ENCODE data around the gene ELMO3. TPM values are rescaled to one million over a fixed set of nuclear protein-coding genes. Genes with fewer than 3 reads are reported as not detected.

Gene ELMO3
- total RNA-seq, 4 donors from 2014 or later = 25.6 to 119 (median 82.2) TPM

DNA sequence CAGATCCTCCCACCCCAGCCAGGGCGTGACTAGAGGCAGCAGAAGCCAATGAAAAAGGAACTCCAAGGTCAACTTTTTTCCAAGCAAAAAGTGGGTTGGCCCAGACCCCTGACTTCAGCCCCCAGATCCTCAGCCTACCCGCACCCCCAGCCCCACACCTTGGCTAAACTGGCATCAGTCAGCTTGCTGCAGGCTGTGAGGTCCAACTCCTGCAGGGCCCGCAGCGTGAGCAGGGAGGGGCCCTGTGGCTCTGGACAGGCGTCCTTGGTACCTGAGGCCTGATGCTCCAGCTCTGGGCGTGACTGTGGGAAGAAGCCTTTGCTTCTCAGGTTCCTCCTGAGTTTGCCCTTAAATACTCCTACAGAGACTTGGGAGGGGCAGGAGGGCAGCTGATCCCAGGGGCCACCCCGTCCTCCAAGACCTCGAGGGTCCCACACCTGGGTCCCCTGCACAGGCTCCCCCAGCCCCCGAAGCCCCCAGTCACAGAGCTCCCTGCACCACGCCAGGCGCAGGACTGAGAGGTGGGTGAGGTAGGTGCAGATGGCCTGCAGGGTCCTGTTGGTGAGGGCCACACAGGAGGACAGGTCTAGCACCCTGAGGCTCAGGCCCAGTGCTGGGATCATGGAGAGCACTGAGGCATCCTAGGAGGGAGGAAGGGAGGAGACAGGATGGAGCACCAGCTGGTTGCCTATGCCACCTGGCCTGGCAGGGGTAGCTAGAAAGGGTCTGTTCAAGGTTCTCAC, 9.4 kb downstream of the ELMO3 start:
- TF ChIP-seq POLR2A (IDR thresholded peaks at IDR 0.05) = no peak
- TF ChIP-seq, protein P1, sequence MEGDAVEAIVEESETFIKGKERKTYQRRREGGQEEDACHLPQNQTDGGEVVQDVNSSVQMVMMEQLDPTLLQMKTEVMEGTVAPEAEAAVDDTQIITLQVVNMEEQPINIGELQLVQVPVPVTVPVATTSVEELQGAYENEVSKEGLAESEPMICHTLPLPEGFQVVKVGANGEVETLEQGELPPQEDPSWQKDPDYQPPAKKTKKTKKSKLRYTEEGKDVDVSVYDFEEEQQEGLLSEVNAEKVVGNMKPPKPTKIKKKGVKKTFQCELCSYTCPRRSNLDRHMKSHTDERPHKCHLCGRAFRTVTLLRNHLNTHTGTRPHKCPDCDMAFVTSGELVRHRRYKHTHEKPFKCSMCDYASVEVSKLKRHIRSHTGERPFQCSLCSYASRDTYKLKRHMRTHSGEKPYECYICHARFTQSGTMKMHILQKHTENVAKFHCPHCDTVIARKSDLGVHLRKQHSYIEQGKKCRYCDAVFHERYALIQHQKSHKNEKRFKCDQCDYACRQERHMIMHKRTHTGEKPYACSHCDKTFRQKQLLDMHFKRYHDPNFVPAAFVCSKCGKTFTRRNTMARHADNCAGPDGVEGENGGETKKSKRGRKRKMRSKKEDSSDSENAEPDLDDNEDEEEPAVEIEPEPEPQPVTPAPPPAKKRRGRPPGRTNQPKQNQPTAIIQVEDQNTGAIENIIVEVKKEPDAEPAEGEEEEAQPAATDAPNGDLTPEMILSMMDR (IDR thresholded peaks at IDR 0.05) = no peak
- Histone ChIP-seq H3K27ac (no peak overlapping the region), H3K4me3 (no peak overlapping the region), H3K4me1 (no peaks in the 10 kb centered on the region), H3K9me3 (no peaks in the 10 kb centered on the region), H3K27me3 (no peaks in the 10 kb centered on the region), H3K36me3 (peaks cover 0 to 9% (median 0%) of the 10 kb centered on the region in 3 donors)
- no peak for DNase-seq

DNA sequence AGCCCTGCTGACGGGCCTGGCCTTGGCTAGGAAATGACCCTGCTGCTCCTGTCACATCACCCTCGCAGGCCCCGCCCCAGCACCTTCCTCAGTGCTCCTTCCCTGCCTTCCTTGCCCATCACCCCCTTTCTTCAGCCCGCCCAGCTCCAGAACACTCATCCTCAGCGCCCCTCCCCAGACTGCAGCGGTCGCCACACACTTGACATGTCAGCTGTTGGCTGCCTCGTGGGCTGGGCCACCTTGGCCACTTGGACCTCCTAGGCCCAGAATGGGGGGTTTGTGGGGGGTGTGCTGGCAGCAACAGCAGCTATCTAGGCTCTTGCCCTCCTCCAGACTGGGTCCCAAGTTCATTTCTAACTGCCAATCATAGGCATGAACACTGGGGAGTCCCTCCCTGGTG, 10.6 kb downstream of the ELMO3 start:
- no peaks in the 10 kb centered on the region for H3K36me3 ChIP-seq
- H3K9me3 ChIP-seq = no peaks in the 10 kb centered on the region
- H3K27ac ChIP-seq = no peak overlapping the region
- no peak for DNase-seq
- H3K27me3 ChIP-seq = no peaks in the 10 kb centered on the region
- no peak overlapping the region for H3K4me3 ChIP-seq
- TF ChIP-seq, protein P1 (IDR thresholded peaks at IDR 0.05) = no peak
- peaks cover 0 to 9% (median 0%) of the 10 kb centered on the region in 4 donors for H3K4me1 ChIP-seq

DNA sequence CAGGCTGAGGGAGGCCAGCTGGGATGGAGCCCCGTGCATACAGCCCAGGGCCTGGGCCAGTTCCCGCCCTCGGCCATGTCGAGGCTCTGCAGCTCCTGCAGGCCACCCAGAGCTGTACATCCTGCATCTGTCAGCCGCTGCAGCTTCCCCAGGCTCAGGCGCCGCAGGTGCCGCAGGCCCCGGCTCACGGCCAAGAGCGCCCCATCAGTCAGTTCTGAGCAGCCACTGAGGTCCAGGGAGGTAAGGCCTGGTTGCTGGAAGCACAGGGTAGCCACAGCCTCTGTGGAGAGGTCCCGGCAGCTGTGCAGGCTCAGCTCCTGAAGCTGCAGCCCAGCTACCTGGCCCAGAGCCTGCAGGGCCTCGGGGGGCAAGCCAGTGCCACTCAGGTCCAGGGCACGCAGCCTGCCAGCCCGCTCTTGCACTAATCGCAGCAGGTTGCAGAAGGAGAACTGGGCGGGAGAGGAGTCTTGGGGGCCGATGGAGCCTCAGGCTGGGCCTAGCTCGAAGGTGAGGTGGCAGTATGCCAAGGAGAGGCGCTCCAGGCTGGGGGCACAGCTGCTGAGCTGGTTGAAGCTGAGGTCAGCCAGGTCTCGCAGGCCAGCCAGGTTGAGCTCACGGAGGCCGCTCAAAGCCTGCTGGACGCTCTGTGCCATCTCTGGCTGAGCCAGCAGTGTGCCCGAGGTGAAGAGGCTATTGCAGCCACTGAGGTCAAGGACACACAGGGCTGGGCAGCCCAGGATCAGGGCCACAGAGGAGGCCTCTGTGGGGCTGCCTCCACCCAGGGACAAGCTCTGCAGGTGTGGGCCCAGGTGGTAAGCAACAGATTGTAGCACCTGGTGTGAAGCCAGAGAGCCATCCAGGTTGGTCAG, 11.4 kb downstream of the ELMO3 start:
- Histone ChIP-seq H3K36me3 (no peaks in the 10 kb centered on the region), H3K27ac (no peak overlapping the region), H3K4me3 (no peak overlapping the region), H3K27me3 (no peaks in the 10 kb centered on the region), H3K9me3 (no peaks in the 10 kb centered on the region), H3K4me1 (peaks cover 0 to 9% (median 0%) of the 10 kb centered on the region in 4 donors)
- TF ChIP-seq POLR2A (IDR thresholded peaks at IDR 0.05) = no peak
- TF ChIP-seq, protein P1 (IDR thresholded peaks at IDR 0.05) = no peak
- DNase-seq = no peak

DNA sequence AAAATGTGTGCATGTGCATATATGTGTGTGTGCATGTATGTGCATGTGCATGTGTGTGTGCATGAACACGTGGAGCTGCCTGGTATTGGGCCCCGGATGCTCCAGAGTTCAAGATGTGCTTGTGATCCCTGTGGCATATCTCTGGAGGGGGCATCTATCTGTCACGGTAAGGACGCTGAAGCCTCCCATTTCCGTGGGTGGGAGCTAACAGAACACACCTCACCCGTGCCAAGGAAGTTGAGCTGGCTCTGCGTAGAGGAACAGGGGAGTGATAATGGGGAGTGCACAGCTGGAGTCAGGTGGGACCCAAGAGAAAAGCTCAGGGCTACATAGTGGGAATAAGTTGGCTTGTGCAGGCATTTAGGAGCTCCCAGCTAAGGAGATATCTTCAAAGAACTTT, 12.7 kb downstream of the ELMO3 start:
- no peak for DNase-seq
- H3K4me1 ChIP-seq = peaks cover 0 to 9% (median 0%) of the 10 kb centered on the region in 4 donors
- no peak overlapping the region for H3K27ac ChIP-seq
- TF ChIP-seq POLR2A (IDR thresholded peaks at IDR 0.05) = no peak
- TF ChIP-seq, protein P1 (IDR thresholded peaks at IDR 0.05) = no peak
- no peaks in the 10 kb centered on the region for H3K9me3 ChIP-seq
- H3K36me3 ChIP-seq = no peaks in the 10 kb centered on the region
- no peak overlapping the region for H3K4me3 ChIP-seq
- H3K27me3 ChIP-seq = no peaks in the 10 kb centered on the region

DNA sequence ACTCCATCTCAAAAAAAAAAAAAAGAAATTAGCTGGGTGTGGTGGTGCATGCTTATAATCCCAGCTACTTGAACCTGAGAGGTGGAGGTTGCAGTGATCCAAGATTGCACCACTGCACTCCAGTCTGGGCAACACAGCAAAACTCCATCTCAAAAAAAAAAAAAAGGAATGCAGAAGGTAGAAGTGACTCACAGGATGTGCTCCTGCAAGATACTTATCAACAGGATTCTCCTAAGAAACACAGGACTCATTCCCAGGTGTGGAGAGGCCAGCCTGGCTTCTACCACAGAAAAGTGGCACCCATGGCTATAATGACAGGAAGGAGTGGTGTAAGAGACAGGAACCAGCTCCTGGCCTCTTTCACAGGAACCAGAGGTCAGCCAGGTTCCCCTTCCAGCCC, 13.8 kb downstream of the ELMO3 start:
- no peak overlapping the region for H3K4me3 ChIP-seq
- H3K27me3 ChIP-seq = no peaks in the 10 kb centered on the region
- no peak for TF ChIP-seq POLR2A (IDR thresholded peaks at IDR 0.05)
- TF ChIP-seq, protein P1 (IDR thresholded peaks at IDR 0.05) = no peak
- no peaks in the 10 kb centered on the region for H3K9me3 ChIP-seq
- no peak for DNase-seq
- H3K4me1 ChIP-seq = peaks cover 0 to 9% (median 0%) of the 10 kb centered on the region in 4 donors
- no peak overlapping the region for H3K27ac ChIP-seq
- no peaks in the 10 kb centered on the region for H3K36me3 ChIP-seq
